Bronchial epithelial cell (primary cell): Measurements from ENCODE around the gene ZBP1. TPM values are rescaled to one million over a fixed set of nuclear protein-coding genes. Genes with fewer than 3 reads are reported as not detected.

Experiments used
- DNase-seq: peaks from one replicate; pipeline ENCODE4 v3.0.0-alpha.2; 2010; ENCODE audit warnings: low read depth
- FAIRE-seq: peaks from 2 replicates; lab custom pipeline; 2011; peaks lifted over from hg19 to GRCh38; lab: Jason Lieb, UNC
- H3K27me3 ChIP-seq: 2 replicates; pipeline ENCODE4 v1.5.1; 2011; ENCODE audit warnings: low read length; ENCODE audit not compliant: control insufficient read depth, insufficient read depth
- H3K36me3 ChIP-seq: 2 replicates; pipeline ENCODE4 v1.5.1; 2011; ENCODE audit warnings: low read length; ENCODE audit not compliant: control insufficient read depth, insufficient read depth
- H3K4me3 ChIP-seq: 2 replicates; pipeline ENCODE4 v1.5.1; 2011; ENCODE audit warnings: mild to moderate bottlenecking, low read depth, low read length, control low read depth
- CTCF ChIP-seq: IDR thresholded peaks from 2 replicates; pipeline ENCODE4 v1.5.1; 2011; ENCODE audit warnings: mild to moderate bottlenecking, moderate library complexity, low read length, control low read depth, inconsistent platforms; ENCODE audit not compliant: insufficient read depth, severe bottlenecking
- total RNA-seq: library from RNA; depleted of rRNA; stranded (reverse); fragments of >200 nt; gene quantifications from 2 replicates; pipeline ENCODE4 v1.2.1, GENCODE V29; 2014

The ZBP1 gene
- total RNA-seq, 1 donor from 2014 or later: not detected

GRCh38 chr20:57579331-57579897, 40.8 kb downstream of the ZBP1 start:
- Histone ChIP-seq H3K4me3 (no peak overlapping the region), H3K36me3 (no peaks in the 10 kb centered on the region), H3K27me3 (peaks cover 11% of the 10 kb centered on the region)
- DNase-seq (no peak), FAIRE-seq (no peak)
- TF ChIP-seq CTCF: no peak

DNA sequence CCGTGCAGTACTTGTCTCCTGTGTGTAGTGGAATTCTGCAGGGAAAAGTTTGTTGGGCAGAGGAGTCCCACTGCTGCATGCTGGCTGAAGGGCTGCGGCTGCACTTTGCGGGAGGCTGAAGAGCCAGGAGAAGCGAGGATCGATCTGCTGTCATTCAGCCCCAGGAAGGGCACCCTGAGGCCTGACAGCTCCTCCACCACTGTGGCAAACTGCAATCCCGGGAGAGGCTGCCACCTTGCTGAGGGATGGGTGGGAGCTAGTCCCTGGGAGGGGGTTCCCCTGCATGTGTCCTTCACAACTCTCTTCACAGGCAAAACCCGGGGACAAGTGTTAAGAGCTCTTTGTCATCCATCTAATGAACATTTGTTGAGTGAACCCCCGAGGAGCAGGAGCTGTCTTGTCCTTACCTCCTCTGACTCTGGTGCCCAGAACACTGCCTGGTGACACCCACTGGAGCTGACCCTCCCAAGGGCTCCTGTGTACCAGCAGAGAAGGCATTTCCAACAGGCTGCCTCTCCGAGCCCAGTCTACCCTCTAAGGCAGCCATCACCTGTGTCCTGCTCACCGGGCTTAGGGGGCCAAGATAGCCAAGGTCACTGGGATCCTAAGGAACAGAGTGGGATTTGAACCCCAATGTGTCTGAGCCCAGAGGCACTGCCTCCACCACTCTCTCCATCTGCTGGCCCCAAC, 41.6 kb downstream of the ZBP1 start:
- Histone ChIP-seq H3K27me3 (peaks cover 14% of the 10 kb centered on the region), H3K4me3 (no peak overlapping the region), H3K36me3 (no peaks in the 10 kb centered on the region)
- TF ChIP-seq CTCF: no peak
- FAIRE-seq (no peak), DNase-seq (no peak)

GRCh38 chr20:57577679-57578475, 42.3 kb downstream of the ZBP1 start:
- Histone ChIP-seq H3K27me3 (peaks cover 16% of the 10 kb centered on the region), H3K4me3 (no peak overlapping the region), H3K36me3 (no peaks in the 10 kb centered on the region)
- FAIRE-seq (no peak), DNase-seq (no peak)
- TF ChIP-seq CTCF: no peak

GRCh38 chr20:57576617-57577550, 43.3 kb downstream of the ZBP1 start:
- no peak for DNase-seq
- Histone ChIP-seq H3K27me3 (peaks cover 14% of the 10 kb centered on the region), H3K36me3 (no peaks in the 10 kb centered on the region), H3K4me3 (no peak overlapping the region)
- TF ChIP-seq CTCF: no peak
- no peak for FAIRE-seq

DNA sequence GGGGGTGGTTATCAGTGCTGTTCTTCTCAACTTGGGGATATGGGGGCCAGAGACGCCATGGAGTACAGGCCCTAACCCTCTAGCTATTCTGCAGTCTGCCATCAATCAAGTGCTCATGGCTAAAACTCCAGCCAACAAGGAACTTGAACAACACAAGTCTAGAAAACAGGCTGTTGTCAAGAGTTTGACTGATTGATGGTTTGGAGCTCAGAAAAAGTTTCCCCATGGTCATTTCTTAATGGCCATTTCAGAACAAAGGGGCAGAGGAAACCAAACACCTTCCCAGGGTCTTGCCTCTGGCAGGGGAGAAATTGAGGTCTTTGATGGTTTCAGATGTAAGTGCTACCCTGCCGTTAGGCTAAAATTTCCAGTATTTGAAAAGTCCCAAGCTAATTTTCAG, 44.2 kb downstream of the ZBP1 start:
- no peak for TF ChIP-seq CTCF
- no peaks in the 10 kb centered on the region for H3K36me3 ChIP-seq
- no peak for FAIRE-seq
- no peak overlapping the region for H3K4me3 ChIP-seq
- peaks cover 14% of the 10 kb centered on the region for H3K27me3 ChIP-seq
- DNase-seq: no peak
